HEK293 (cell line): ENCODE results near the gene EYA2.

Experiments used
- CTCF ChIA-PET: fragments of 350-600 bp; formaldehyde crosslinking; extraction: SDS; loops from one replicate; lab custom pipeline; 2021; ENCODE audit warnings: antibody characterized with exemption; lab: Yijun Ruan, JAX
- POLR2A ChIA-PET: fragments of 300-600 bp; formaldehyde crosslinking; extraction: SDS; loops from one replicate; lab custom pipeline; 2020; ENCODE audit warnings: antibody characterized with exemption, inconsistent platforms; lab: Yijun Ruan, JAX
- H3K27ac ChIP-seq: fragments of 200-500 bp; sonication (Bioruptor generic); 2 replicates; pipeline ENCODE4 v1.5.1; 2014; ENCODE audit warnings: low read depth, low read length, control low read depth, inconsistent platforms; ENCODE audit errors: extremely low read depth
- H3K36me3 ChIP-seq, 2 experiments: fragments of 200-500 bp in 1 of 2; sonication (Bioruptor generic) in 1 of 2; 1 replicate in 1 of 2; 2 replicates in 1 of 2; pipeline ENCODE4 v1.5.1; 2014 to 2017; ENCODE audit warnings: inconsistent platforms in 2 of 2, low read length in 2 of 2; ENCODE audit not compliant: control insufficient read depth in 2 of 2, insufficient read depth in 1 of 2
- H3K4me1 ChIP-seq: fragments of 200-500 bp; sonication (Bioruptor generic); 2 replicates; pipeline ENCODE4 v1.5.1; 2014; ENCODE audit warnings: mild to moderate bottlenecking, low read length, inconsistent platforms; ENCODE audit not compliant: control insufficient read depth, insufficient read depth
- H3K4me3 ChIP-seq: 2 replicates; pipeline ENCODE4 v1.5.1; 2011; ENCODE audit warnings: low read depth, mild to moderate bottlenecking, control low read depth, low read length, moderate library complexity
- H3K9me3 ChIP-seq: fragments of 200-500 bp; sonication (Bioruptor generic); 2 replicates; pipeline ENCODE4 v1.5.1; 2014; ENCODE audit warnings: low read depth, low read length, inconsistent platforms; ENCODE audit not compliant: control insufficient read depth, insufficient read depth
- GLIS2 ChIP-seq: fragments of 450-650 bp; formaldehyde crosslinking; IDR thresholded peaks from 2 replicates; pipeline ENCODE4 v1.5.1; 2016; ENCODE audit warnings: missing biosample characterization, missing genetic modification characterization
- KLF10 ChIP-seq: fragments of 450-650 bp; IDR thresholded peaks from 2 replicates; pipeline ENCODE4 v1.5.1; 2018; ENCODE audit warnings: missing biosample characterization, mild to moderate bottlenecking, missing genetic modification characterization
- MYNN ChIP-seq: fragments of 450-650 bp; formaldehyde crosslinking; IDR thresholded peaks from 2 replicates; pipeline ENCODE4 v1.5.1; 2016; ENCODE audit warnings: missing biosample characterization, missing genetic modification characterization, borderline replicate concordance
- SCRT2 ChIP-seq: fragments of 450-650 bp; formaldehyde crosslinking; IDR thresholded peaks from 2 replicates; pipeline ENCODE4 v1.5.1; 2016; ENCODE audit warnings: missing biosample characterization, missing genetic modification characterization
- SP7 ChIP-seq: fragments of 450-650 bp; formaldehyde crosslinking; IDR thresholded peaks from 2 replicates; pipeline ENCODE4 v1.5.1; 2016; ENCODE audit warnings: missing biosample characterization, missing genetic modification characterization
- ZBTB17 ChIP-seq: fragments of 450-650 bp; formaldehyde crosslinking; IDR thresholded peaks from 2 replicates; pipeline ENCODE4 v1.5.1; 2016; ENCODE audit warnings: missing biosample characterization, missing genetic modification characterization
- ZNF16 ChIP-seq: fragments of 450-650 bp; formaldehyde crosslinking; IDR thresholded peaks from 2 replicates; pipeline ENCODE4 v1.5.1; 2016; ENCODE audit warnings: low read depth, missing biosample characterization, missing genetic modification characterization
- ZNF169 ChIP-seq: fragments of 450-650 bp; formaldehyde crosslinking; IDR thresholded peaks from 2 replicates; pipeline ENCODE4 v1.5.1; 2016; ENCODE audit warnings: missing biosample characterization, missing genetic modification characterization
- ZNF184 ChIP-seq: fragments of 450-650 bp; IDR thresholded peaks from 2 replicates; pipeline ENCODE4 v1.5.1; 2018; ENCODE audit warnings: missing biosample characterization, mild to moderate bottlenecking, missing genetic modification characterization
- ZNF19 ChIP-seq: fragments of 450-650 bp; formaldehyde crosslinking; IDR thresholded peaks from 2 replicates; pipeline ENCODE4; 2016; ENCODE audit warnings: missing biosample characterization, missing genetic modification characterization, low read depth
- ZNF391 ChIP-seq: fragments of 450-650 bp; formaldehyde crosslinking; IDR thresholded peaks from 2 replicates; pipeline ENCODE4 v1.5.1; 2016; ENCODE audit warnings: low read depth, missing biosample characterization, missing genetic modification characterization, borderline replicate concordance
- ZNF571 ChIP-seq: fragments of 450-650 bp; formaldehyde crosslinking; IDR thresholded peaks from 2 replicates; pipeline ENCODE4 v1.5.0; 2017; ENCODE audit warnings: missing biosample characterization, missing genetic modification characterization
- ZNF585B ChIP-seq: fragments of 450-650 bp; formaldehyde crosslinking; IDR thresholded peaks from 2 replicates; pipeline ENCODE4 v1.5.1; 2016; ENCODE audit warnings: missing biosample characterization, missing genetic modification characterization
- ZNF670 ChIP-seq: fragments of 450-650 bp; formaldehyde crosslinking; IDR thresholded peaks from 2 replicates; pipeline ENCODE4 v1.5.1; 2016; ENCODE audit warnings: missing biosample characterization, missing genetic modification characterization, low read depth
- ZNF792 ChIP-seq: fragments of 450-650 bp; formaldehyde crosslinking; IDR thresholded peaks from 2 replicates; pipeline ENCODE4 v1.5.1; 2016; ENCODE audit warnings: missing biosample characterization, missing genetic modification characterization
- TF ChIP-seq, protein P1 (sequence below): fragments of 450-650 bp; formaldehyde crosslinking; IDR thresholded peaks from 2 replicates; pipeline ENCODE4 v1.5.1; 2016; ENCODE audit warnings: missing biosample characterization, missing genetic modification characterization
- TF ChIP-seq, protein P2 (sequence below): fragments of 450-650 bp; IDR thresholded peaks from 2 replicates; pipeline ENCODE4 v1.5.1; 2018; ENCODE audit warnings: missing biosample characterization, mild to moderate bottlenecking, missing genetic modification characterization
- TF ChIP-seq, protein P3 (sequence below): fragments of 450-650 bp; formaldehyde crosslinking; IDR thresholded peaks from 2 replicates; pipeline ENCODE4 v1.5.1; 2016; ENCODE audit warnings: missing biosample characterization, missing genetic modification characterization
- TF ChIP-seq, protein P4 (sequence below): fragments of 450-650 bp; formaldehyde crosslinking; IDR thresholded peaks from 2 replicates; pipeline ENCODE4 v1.5.1; 2016; ENCODE audit warnings: missing biosample characterization, missing genetic modification characterization, borderline replicate concordance
- TF ChIP-seq, protein P5 (sequence below): fragments of 450-650 bp; formaldehyde crosslinking; IDR thresholded peaks from 2 replicates; pipeline ENCODE4 v1.5.1; 2016; ENCODE audit warnings: missing biosample characterization, missing genetic modification characterization
- TF ChIP-seq, protein P6 (sequence below): fragments of 450-650 bp; formaldehyde crosslinking; IDR thresholded peaks from 2 replicates; pipeline ENCODE4 v1.5.1; 2016; ENCODE audit warnings: missing biosample characterization, missing genetic modification characterization

The EYA2 gene

DNA sequence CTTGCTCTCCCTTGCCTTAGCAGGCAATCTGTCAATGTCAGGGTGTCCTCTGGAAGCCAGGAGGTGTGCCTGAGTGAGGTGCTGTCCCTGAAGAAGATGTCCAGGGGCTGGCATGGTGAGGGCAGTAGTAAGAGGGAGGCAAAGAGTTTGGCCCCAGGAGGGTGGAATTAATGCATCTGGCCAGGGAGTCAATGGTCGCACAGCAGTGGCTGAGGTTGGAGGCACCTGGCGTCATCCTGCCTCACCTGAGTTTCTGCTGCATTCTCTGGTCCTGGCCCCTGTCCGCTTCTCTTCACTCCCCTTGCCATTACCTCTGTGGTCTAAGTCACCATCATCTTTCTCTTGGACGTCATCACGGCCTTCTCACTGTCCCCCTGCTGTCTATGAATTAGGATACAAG is 255.3 kb downstream of the EYA2 start (continued):
- TF ChIP-seq ZNF16 (tag by site-specific recombination) (no peak), ZNF670 (tag by site-specific recombination) (no peak)
- TF ChIP-seq, protein P1, sequence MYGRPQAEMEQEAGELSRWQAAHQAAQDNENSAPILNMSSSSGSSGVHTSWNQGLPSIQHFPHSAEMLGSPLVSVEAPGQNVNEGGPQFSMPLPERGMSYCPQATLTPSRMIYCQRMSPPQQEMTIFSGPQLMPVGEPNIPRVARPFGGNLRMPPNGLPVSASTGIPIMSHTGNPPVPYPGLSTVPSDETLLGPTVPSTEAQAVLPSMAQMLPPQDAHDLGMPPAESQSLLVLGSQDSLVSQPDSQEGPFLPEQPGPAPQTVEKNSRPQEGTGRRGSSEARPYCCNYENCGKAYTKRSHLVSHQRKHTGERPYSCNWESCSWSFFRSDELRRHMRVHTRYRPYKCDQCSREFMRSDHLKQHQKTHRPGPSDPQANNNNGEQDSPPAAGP (tag by site-specific recombination), result no peak
- TF ChIP-seq, protein P2, sequence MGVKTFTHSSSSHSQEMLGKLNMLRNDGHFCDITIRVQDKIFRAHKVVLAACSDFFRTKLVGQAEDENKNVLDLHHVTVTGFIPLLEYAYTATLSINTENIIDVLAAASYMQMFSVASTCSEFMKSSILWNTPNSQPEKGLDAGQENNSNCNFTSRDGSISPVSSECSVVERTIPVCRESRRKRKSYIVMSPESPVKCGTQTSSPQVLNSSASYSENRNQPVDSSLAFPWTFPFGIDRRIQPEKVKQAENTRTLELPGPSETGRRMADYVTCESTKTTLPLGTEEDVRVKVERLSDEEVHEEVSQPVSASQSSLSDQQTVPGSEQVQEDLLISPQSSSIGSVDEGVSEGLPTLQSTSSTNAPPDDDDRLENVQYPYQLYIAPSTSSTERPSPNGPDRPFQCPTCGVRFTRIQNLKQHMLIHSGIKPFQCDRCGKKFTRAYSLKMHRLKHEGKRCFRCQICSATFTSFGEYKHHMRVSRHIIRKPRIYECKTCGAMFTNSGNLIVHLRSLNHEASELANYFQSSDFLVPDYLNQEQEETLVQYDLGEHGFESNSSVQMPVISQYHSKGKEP (tag by site-specific recombination), result no peak
- TF ChIP-seq, all 188 proteins: peak for 0

DNA sequence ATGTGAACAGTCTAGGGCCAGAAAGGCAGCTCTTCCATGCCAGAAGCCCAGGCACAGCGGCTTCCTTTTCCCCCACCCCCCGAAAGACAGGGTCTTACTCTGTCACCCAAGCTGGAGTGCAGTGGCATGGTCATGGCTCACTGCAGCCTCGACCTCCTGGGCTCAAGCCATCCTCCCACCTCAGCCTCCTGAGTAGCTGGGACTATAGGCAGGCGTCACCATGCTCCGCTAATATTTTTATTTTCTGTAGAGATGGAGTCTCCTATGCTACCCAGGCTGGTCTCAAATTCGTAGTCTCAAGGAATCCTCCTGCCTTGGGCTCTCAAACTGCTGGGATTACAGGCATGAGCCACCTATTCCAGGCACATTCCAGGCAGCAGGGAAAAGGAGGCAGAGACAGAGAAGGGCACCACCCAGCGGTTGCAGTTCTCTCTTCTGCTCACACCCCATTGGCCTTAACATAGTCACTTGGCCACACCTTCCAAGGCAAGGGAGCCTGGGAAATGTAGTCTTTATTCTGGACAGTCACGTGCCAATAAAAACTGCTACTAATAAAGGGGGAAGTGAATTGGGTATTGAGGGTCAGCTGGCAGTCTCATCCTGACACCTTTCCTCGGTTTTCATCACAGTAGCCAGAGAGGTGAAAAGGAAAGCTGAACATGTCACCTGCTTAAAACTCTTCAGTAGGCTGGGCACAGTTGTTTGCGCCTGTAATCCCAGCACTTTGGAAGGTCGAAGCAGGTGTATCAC is 255.9 kb downstream of the EYA2 start:
- ChIA-PET POLR2A (no interaction called here), CTCF (interaction anchor here (0.6 to 1.1 kb wide), 17 partner anchors 9 to 1227 kb away, joined by 3 to 8 read pairs (median 4); no protein-coding TSS in a partner anchor)
- Histone ChIP-seq H3K4me1 (no peaks in the 10 kb centered on the region), H3K36me3 (no peaks in the 10 kb centered on the region), H3K27ac (no peak overlapping the region), H3K4me3 (no peak overlapping the region), H3K9me3 (no peaks in the 10 kb centered on the region)
- TF ChIP-seq, protein P3, sequence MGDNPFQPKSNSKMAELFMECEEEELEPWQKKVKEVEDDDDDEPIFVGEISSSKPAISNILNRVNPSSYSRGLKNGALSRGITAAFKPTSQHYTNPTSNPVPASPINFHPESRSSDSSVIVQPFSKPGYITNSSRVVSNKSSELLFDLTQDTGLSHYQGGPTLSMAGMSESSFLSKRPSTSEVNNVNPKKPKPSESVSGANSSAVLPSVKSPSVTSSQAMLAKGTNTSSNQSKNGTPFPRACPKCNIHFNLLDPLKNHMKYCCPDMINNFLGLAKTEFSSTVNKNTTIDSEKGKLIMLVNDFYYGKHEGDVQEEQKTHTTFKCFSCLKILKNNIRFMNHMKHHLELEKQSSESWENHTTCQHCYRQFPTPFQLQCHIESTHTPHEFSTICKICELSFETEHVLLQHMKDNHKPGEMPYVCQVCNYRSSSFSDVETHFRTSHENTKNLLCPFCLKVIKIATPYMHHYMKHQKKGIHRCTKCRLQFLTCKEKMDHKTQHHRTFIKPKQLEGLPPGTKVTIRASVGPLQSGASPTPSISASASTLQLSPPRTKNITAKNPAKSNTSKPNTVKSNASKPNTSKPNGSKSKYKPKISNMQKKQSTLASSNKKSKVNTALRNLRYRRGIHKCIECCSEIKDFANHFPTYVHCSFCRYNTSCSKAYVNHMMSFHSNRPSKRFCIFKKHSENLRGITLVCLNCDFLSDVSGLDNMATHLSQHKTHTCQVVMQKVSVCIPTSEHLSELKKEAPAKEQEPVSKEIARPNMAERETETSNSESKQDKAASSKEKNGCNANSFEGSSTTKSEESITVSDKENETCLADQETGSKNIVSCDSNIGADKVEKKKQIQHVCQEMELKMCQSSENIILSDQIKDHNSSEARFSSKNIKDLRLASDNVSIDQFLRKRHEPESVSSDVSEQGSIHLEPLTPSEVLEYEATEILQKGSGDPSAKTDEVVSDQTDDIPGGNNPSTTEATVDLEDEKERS, result no peak
- no peak for TF ChIP-seq SCRT2 (tag by site-specific recombination)
- TF ChIP-seq, protein P4, sequence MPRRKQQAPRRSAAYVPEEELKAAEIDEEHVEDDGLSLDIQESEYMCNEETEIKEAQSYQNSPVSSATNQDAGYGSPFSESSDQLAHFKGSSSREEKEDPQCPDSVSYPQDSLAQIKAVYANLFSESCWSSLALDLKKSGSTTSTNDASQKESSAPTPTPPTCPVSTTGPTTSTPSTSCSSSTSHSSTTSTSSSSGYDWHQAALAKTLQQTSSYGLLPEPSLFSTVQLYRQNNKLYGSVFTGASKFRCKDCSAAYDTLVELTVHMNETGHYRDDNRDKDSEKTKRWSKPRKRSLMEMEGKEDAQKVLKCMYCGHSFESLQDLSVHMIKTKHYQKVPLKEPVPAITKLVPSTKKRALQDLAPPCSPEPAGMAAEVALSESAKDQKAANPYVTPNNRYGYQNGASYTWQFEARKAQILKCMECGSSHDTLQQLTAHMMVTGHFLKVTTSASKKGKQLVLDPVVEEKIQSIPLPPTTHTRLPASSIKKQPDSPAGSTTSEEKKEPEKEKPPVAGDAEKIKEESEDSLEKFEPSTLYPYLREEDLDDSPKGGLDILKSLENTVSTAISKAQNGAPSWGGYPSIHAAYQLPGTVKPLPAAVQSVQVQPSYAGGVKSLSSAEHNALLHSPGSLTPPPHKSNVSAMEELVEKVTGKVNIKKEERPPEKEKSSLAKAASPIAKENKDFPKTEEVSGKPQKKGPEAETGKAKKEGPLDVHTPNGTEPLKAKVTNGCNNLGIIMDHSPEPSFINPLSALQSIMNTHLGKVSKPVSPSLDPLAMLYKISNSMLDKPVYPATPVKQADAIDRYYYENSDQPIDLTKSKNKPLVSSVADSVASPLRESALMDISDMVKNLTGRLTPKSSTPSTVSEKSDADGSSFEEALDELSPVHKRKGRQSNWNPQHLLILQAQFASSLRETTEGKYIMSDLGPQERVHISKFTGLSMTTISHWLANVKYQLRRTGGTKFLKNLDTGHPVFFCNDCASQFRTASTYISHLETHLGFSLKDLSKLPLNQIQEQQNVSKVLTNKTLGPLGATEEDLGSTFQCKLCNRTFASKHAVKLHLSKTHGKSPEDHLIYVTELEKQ (tag by site-specific recombination), result no peak
- no peak for TF ChIP-seq ZNF792 (tag by site-specific recombination)
- no peak for TF ChIP-seq ZNF585B (tag by site-specific recombination)
- TF ChIP-seq, protein P5, sequence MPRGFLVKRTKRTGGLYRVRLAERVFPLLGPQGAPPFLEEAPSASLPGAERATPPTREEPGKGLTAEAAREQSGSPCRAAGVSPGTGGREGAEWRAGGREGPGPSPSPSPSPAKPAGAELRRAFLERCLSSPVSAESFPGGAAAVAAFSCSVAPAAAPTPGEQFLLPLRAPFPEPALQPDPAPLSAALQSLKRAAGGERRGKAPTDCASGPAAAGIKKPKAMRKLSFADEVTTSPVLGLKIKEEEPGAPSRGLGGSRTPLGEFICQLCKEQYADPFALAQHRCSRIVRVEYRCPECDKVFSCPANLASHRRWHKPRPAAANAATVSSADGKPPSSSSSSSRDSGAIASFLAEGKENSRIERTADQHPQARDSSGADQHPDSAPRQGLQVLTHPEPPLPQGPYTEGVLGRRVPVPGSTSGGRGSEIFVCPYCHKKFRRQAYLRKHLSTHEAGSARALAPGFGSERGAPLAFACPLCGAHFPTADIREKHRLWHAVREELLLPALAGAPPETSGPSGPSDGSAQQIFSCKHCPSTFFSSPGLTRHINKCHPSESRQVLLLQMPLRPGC (tag by site-specific recombination), result no peak
- no peak for TF ChIP-seq ZNF571
- TF ChIP-seq ZNF169 (tag by site-specific recombination), result no peak
- TF ChIP-seq SP7, result no peak
- TF ChIP-seq, protein P1 (tag by site-specific recombination), result no peak
- no peak for TF ChIP-seq MYNN (tag by site-specific recombination)
- peak; percentile 80 for TF ChIP-seq KLF10
- TF ChIP-seq GLIS2 (tag by site-specific recombination), result no peak
- peak; percentile 54; the same call in 1 of the 2 replicates for TF ChIP-seq ZBTB17 (tag by site-specific recombination)
- no peak for TF ChIP-seq ZNF19 (tag by site-specific recombination)
- TF ChIP-seq, protein P6, sequence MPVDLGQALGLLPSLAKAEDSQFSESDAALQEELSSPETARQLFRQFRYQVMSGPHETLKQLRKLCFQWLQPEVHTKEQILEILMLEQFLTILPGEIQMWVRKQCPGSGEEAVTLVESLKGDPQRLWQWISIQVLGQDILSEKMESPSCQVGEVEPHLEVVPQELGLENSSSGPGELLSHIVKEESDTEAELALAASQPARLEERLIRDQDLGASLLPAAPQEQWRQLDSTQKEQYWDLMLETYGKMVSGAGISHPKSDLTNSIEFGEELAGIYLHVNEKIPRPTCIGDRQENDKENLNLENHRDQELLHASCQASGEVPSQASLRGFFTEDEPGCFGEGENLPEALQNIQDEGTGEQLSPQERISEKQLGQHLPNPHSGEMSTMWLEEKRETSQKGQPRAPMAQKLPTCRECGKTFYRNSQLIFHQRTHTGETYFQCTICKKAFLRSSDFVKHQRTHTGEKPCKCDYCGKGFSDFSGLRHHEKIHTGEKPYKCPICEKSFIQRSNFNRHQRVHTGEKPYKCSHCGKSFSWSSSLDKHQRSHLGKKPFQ (tag by site-specific recombination), result no peak
- TF ChIP-seq ZNF184 (tag by site-specific recombination), result no peak
- TF ChIP-seq ZNF391, result no peak
